Stimulated activated CD4-positive, alpha-beta T cell treated with anti-CD3 and anti-CD28 coated beads, Interleukin-4, amount 100 ng/mL, for 4 hours (primary cell): ENCODE data around the gene ADCYAP1R1.

Source experiments
- DNase-seq, 2 experiments: peaks; one replicate each; pipeline ENCODE4 v3.0.0-alpha.2; 2020

The ADCYAP1R1 gene

GRCh38 chr7:31107106-31108090 is 55.3 kb downstream of the ADCYAP1R1 start:
- no peak for DNase-seq

- DNase-seq = no peak
These were observed 56.1 kb downstream of the ADCYAP1R1 start for GRCh38 chr7:31108097-31108657.

GRCh38 chr7:31109751-31110150 is 57.6 kb downstream of the ADCYAP1R1 start:
- DNase-seq = no peak

GRCh38 chr7:31110331-31111108 is 58.4 kb downstream of the ADCYAP1R1 start:
- DNase-seq = no peak

- no peak for DNase-seq
These were observed 59.0 kb downstream of the ADCYAP1R1 start for GRCh38 chr7:31111109-31111451.

GRCh38 chr7:31113660-31114059 is 61.6 kb downstream of the ADCYAP1R1 start:
- DNase-seq = no peak

GRCh38 chr7:31114593-31115343 is 62.7 kb downstream of the ADCYAP1R1 start:
- no peak for DNase-seq

GRCh38 chr7:31116615-31117014 is 64.5 kb downstream of the ADCYAP1R1 start:
- no peak for DNase-seq

GRCh38 chr7:31119249-31119648 is 67.1 kb downstream of the ADCYAP1R1 start:
- DNase-seq = no peak

- no peak for DNase-seq
These were observed 68.8 kb downstream of the ADCYAP1R1 start for GRCh38 chr7:31120800-31121513.

- no peak for DNase-seq
These were observed 69.5 kb downstream of the ADCYAP1R1 start for GRCh38 chr7:31121601-31122000.

- DNase-seq = peak in 1 of 2 experiments; percentile 9
These were observed 70.5 kb downstream of the ADCYAP1R1 start for GRCh38 chr7:31122649-31123058.

GRCh38 chr7:31123321-31123720 is 71.2 kb downstream of the ADCYAP1R1 start:
- no peak for DNase-seq

GRCh38 chr7:31123726-31124125 is 71.6 kb downstream of the ADCYAP1R1 start:
- no peak for DNase-seq

GRCh38 chr7:31125171-31125570 is 73.1 kb downstream of the ADCYAP1R1 start:
- DNase-seq = no peak

GRCh38 chr7:31126976-31127375 is 74.9 kb downstream of the ADCYAP1R1 start:
- no peak for DNase-seq

- DNase-seq = no peak
These were observed 77.0 kb downstream of the ADCYAP1R1 start for GRCh38 chr7:31129067-31129466.

- no peak for DNase-seq
These were observed 81.4 kb downstream of the ADCYAP1R1 start for GRCh38 chr7:31133497-31133896.

- DNase-seq = peak; percentile 11 to 27
These were observed 82.4 kb downstream of the ADCYAP1R1 start for GRCh38 chr7:31134246-31135188.

- DNase-seq = no peak
These were observed 85.1 kb downstream of the ADCYAP1R1 start for GRCh38 chr7:31137234-31137633.

- no peak for DNase-seq
These were observed 93.2 kb downstream of the ADCYAP1R1 start for GRCh38 chr7:31145339-31145738.
